Measurements from ENCODE around the gene CKMT2.
A peak's percentile ranks its signal among the peaks of the same experiment; 100 is the strongest.

CKMT2 gene

GRCh38 chr5:81313686-81314085, 80.6 kb downstream of the CKMT2 start:
- CTCF ChIA-PET, result interaction anchor here (3.3 to 3.8 kb wide), 2 partner anchors 11 to 15 kb away, joined by 14 to 30 read pairs; partner anchors contain the start of gene ZCCHC9
- POLR2A ChIA-PET, result interaction anchor here (0.7 kb wide), 1 partner anchor 12 kb away, joined by 3 read pairs; no protein-coding TSS in a partner anchor
- H3K4me3 ChIP-seq (ENCODE audit: low read depth, low read length), result no peak overlapping the region
- no peak for DNase-seq (ENCODE audit: low read depth, low spot score)
- no peak for TF ChIP-seq CTCF (IDR thresholded peaks at IDR 0.05; ENCODE audit: insufficient read depth, low read length, missing control alignments)

- POLR2A ChIA-PET, result interaction anchor here (1.7 kb wide), 1 partner anchor 12 kb away, joined by 7 read pairs; the partner anchor contains the start of gene ZCCHC9
- no peak for DNase-seq (ENCODE audit: low read depth, low spot score)
- no peak for TF ChIP-seq CTCF (IDR thresholded peaks at IDR 0.05; ENCODE audit: insufficient read depth, low read length, missing control alignments)
- CTCF ChIA-PET, result interaction anchor here (1.0 to 3.8 kb wide), 3 partner anchors 12 to 105 kb away, joined by 3 to 30 read pairs (median 14); partner anchors contain the start of gene ZCCHC9
- no peak overlapping the region for H3K4me3 ChIP-seq (ENCODE audit: low read depth, low read length)
Measured at GRCh38 chr5:81314581-81314980, 81.5 kb downstream of the CKMT2 start.

DNA sequence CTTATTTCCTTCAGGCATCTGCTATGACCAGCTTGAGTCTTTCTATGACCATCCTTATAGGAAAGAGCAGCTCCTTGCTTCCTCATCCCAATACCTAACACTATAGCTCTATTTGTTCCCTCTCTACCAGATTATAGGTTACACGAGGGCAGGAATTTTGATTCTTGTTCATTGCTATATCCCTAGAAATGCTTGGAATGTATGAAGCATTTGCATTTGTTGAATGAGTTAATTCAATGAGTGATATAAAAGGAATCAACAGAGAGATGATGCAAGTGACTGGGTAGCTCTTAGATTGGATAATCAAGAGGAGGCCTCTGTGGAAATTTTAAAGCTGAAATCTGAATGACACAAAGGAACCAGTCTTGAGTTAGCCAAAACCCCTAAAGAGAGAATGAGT, 82.2 kb downstream of the CKMT2 start:
- POLR2A ChIA-PET, result interaction anchor here (1.7 kb wide), 1 partner anchor 13 kb away, joined by 7 read pairs; the partner anchor contains the start of gene ZCCHC9
- H3K4me3 ChIP-seq (ENCODE audit: low read depth, low read length), result no peak overlapping the region
- CTCF ChIA-PET, result interaction anchor here (1.0 to 3.8 kb wide), 4 partner anchors 13 to 850 kb away, joined by 3 to 30 read pairs (median 8); partner anchors contain the start of gene ZCCHC9
- peak; percentile 44 for DNase-seq (ENCODE audit: low read depth, low spot score)
- no peak for TF ChIP-seq CTCF (IDR thresholded peaks at IDR 0.05; ENCODE audit: insufficient read depth, low read length, missing control alignments)

GRCh38 chr5:81315830-81316229, 82.7 kb downstream of the CKMT2 start:
- H3K4me3 ChIP-seq (ENCODE audit: low read depth, low read length), result no peak overlapping the region
- POLR2A ChIA-PET, result interaction anchor here (1.7 kb wide), 1 partner anchor 14 kb away, joined by 7 read pairs; the partner anchor contains the start of gene ZCCHC9
- no peak for DNase-seq (ENCODE audit: low read depth, low spot score)
- TF ChIP-seq CTCF (IDR thresholded peaks at IDR 0.05; ENCODE audit: insufficient read depth, low read length, missing control alignments), result no peak
- CTCF ChIA-PET, result interaction anchor here (1.0 to 3.8 kb wide), 4 partner anchors 13 to 850 kb away, joined by 3 to 30 read pairs (median 8); partner anchors contain the start of gene ZCCHC9
